ENCODE measurements around the gene CDK14.
"Not testable (repeated sequence)": the region's sequence is repeated elsewhere in the genome, so short reads cannot be mapped to it uniquely, and the experiment has no call there.

CDK14 gene

DNA sequence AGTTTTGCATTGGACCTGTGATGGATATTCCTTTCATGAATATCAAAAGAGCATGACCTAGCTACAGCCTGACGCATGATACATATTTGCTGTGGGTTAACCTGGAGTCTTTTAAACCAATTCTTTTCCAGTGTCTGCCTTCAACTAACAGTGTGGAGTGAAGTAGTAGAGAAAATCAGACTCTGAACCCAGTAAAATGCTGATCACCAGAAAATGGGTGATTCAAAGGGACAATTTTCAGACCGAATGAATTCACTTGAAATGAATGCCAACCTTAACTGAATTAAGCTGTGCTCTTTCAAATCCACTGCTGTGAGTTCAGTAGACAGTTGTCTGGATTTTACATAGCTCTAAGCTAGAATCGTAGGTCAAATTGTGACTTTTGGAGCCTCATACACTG, 123.0 kb downstream of the CDK14 start:
- DNase-seq (ENCODE audit: low read depth in 3 of 3), result no peak

DNA sequence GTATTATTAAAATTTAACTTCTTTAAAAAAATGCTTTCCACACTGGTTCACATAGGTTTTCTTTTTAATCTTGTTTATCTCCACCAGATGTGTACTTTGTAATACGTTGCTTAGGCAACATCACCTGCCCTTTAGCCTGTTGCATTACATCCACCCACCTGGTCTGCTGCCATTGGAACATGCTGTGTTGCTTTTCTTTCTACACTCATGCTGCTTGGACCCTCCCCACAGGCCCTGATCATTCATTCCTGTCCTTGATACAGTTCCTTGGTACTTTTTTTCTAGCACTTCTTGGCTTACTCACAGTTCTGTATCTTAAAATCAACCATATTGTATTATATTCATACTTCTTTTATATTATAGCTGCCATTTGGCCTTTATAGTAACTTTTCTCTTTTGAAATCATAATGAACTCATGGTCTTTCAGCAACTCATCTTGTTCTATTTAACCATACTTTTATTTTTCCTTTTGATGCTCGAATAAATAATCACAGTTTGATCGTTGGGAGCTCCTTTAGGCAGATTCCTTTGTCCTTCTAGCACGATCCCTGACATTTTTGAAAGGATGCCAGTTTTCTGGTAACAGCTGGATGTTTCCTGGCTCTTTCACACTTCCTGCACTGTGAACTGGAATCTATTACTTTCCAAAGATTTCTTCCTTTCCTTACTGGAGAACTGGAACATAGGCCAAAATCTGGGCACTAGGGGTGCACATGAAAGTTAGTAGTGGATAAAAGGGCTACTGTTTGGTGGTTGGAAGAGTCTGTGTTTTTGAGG, 125.1 kb downstream of the CDK14 start:
- no peak for DNase-seq (ENCODE audit: low read depth in 3 of 3)

DNA sequence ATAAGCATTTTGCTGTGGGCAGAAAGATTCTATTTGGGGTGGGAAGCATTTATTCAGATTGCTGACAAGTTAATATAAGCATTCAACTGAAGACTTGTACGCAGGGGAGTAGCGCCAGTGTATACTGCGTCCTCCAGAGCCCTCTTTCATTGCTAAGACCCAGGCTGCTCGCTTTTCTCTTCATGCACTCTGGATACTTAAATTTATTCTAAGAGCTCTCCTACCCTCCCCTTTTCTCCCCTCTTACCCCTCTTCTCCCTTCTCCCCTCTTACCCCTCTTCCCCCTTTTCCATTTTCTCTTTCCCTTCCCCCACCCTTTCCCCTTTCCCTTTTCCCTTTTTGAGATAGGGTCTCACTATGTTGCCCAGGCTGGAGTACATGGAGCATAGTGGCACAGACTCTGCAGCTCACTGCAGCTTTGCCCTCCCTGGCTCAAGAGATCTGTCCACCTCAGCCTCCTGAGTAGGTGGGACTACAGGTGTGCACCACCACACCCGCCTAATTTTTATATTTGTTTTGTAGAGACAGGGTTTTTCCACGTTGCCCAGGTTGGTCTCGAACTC, 125.8 kb downstream of the CDK14 start:
- DNase-seq (ENCODE audit: low read depth in 3 of 3), result no peak

DNA sequence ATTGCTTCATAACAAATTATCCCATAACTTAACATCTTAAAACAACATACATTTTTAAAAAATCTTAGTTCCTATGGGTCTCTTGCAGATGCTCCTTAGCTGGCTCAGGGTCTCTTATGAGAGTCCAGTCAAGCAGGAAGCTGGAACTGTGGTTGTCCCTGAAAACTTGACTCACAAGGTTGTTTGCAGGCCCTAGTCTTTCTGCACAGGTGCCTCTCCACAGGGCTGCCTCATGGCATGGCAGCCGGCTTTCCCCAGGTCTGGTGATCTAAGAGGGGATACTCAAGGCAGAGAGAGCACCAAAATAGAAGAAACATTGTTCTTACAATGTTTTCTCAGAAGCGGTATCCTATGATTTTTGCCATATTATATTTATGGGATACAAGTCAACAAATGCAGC, 127.1 kb downstream of the CDK14 start:
- no peak for DNase-seq (ENCODE audit: low read depth in 3 of 3)

DNA sequence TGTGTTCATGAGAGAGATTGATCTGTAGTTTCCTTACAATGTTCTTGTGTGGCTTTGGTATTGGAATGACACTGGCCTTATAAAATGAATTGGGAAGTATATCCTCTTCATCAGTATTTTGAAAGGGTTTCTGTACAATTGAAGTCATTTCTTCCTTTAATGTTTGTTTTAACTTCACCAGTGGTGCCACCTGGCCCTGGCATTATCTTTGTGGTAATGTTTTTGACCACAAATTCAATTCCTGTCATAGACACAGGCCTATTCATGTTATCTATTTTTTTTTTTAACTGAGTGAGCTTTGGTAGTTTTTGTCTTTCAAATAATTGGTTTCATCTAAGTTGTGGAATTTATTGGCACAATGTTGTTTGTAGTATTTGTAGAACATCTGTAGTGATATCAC, 127.7 kb downstream of the CDK14 start:
- DNase-seq (ENCODE audit: low read depth in 3 of 3), result no peak

DNA sequence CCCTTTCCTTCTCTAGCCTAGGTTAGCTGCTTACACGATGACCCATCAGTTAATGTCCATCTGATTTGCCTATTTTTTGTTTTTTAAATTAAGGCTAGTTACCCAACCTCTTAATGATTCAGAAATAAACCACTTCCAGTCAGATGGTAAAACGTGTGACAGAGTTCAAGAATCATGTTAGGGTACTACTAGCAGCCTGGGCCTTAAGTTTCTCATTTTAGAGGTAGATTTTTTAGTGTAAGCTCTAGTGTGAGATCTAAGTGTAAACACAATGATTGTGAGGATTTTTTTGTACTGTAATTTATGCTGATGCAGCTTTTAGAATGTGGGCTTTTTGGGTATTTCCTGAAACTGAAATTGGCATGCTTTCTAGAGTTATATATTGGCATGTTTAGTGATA, 130.0 kb downstream of the CDK14 start:
- no peak for DNase-seq (ENCODE audit: low read depth in 3 of 3)

DNA sequence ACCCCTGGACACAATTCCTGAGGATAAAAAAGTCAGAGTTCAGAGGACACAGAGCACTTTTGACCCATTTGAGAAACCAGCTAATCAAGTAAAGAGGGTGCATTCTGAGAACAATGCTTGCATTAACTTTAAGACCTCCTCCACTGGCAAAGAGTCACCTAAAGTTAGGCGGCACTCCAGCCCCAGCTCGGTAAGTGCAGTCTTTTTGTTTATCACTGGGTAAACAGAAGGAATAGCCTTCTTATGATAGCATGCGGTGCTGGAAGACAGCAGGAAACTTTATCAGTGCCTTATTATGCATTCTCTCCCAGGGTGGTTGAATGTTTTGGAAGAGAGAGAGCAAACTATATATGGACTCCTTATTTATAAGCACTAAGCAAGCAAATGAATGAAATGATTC, 130.5 kb downstream of the CDK14 start:
- DNase-seq (ENCODE audit: low read depth in 3 of 3), result no peak

DNA sequence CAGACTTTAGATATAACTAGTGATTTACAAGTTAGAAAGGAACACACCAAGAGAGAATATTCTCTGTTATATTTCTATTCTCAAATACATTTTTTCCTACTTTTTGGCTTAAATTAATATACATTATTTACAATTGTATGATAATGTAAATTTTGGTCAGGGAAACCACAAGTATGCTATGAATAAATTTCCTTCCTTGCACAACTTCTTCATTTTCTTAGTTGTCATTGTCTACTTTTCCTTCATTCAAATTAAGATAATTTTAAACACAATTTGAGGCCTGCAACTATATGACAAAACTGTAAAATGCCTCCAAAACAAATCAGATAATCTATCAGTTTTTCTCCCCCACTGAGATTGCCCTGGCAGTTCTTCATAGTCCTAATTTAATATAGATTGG, 131.3 kb downstream of the CDK14 start:
- DNase-seq (ENCODE audit: low read depth in 3 of 3), result no peak

DNA sequence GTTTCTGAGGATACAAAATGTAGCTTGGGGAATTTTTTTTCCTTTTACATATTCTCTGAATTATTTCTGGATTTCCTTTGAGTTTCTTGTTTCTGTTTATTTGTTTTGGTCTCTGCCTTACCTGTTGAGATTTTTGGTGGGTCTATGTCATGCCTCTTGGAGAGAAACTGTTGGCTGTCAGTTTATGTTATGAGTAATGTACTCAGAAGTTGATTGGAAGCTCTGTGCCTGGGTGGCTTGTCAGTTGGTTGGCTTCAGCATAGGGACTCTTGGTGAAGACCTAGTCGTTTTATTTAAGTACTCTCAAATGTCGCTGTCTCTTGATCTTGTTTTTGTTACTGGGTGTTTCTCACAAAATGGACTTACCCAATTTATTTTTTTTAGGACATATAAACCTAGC, 132.4 kb downstream of the CDK14 start:
- DNase-seq (ENCODE audit: low read depth in 3 of 3), result no peak

DNA sequence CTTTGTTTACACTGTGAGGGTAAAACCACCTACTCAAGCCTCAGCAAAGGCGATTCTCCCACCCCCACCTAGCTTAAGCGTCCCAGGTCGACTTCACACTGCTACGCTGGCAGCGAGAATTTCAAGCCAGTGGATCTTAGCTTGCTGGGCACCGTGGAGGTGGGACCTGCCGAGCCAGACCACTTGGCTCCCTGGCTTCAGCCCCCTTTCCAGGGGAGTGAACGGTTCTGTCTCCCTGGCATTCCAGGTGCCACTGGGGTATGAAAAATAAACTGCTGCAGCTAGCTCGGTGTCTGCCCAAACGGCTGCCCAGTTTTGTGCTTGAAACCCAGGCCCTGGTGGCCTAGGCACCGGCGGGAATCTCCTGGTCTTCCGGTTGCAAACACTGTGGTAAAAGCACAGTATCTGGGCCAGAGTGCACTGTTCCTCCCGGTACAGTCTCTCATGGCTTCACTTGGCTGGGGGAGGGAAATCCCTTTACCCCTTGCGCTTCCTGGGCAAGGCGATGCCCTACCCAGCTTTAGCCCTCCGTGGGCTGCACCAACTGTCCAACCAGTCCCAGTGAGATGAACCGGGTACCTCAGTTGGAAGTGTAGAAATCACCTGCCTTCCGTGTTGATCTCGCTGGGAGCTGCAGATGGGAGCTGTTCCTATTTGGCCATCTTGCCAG, 139.6 kb downstream of the CDK14 start:
- not testable (repeated sequence) for DNase-seq (ENCODE audit: low read depth in 3 of 3)

DNA sequence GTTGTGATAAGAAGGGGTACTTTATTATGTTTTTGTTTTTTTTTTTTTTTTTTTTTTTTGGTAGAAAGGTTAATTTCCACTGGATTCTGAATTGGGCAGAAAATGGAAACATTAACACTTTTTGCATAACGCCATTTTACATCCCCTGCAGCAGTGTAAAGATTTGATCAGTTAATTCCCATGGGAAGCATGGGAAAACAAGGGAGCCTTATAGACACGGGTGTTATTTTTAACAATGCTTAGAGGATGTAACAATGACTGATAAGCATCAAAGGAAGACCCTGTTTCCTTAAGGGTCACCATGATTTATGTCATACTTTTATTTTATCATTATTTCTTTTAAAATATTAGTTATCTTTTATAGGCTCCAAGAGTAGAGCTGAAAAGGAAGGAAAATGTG, 140.2 kb downstream of the CDK14 start:
- no peak for DNase-seq (ENCODE audit: low read depth in 3 of 3)

DNA sequence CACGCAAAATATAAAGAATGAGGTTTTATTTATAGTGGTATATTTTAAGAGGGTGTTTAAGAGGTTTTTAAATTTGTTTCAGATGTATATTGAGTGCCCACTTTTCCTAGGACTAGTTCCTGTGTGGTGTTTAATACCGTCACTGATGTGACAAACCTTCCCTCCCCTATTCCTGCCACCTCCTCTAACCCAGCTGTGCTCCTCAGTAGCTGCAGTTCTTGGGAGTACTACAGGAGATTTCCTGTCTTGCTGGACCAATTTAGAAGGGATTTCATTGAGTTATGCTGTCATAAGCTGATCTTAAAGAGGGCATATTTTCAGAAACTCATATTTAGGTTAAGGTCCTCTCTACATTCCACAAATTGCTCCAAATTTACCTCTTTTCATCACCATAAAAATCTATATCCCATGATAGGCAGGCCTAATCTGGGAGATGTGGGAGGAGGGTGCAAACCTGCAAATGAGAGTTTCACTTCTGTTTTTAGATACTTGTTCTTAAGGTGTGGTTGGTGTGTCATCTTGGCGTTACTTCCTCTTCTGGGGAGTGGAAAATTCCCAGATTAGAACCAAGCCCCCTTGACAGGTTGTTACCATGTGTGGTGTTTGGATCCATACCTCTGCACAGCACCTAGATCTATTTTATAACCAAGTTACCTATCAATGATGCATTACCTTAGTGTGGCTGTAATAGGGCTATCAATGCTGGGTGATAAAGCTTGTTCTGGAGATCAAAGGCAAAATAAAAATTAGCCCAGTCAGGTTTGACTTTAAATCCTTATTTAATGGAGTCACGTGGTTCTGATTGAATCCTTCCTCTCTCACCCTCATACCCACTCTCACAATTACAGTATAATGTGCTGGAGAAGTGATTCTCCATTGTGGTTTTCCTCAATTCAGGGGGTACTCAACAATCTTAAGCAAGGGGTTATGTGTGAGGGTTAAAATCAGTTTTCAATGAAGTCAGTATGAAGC, 141.1 kb downstream of the CDK14 start:
- DNase-seq (ENCODE audit: low read depth in 3 of 3), result no peak

DNA sequence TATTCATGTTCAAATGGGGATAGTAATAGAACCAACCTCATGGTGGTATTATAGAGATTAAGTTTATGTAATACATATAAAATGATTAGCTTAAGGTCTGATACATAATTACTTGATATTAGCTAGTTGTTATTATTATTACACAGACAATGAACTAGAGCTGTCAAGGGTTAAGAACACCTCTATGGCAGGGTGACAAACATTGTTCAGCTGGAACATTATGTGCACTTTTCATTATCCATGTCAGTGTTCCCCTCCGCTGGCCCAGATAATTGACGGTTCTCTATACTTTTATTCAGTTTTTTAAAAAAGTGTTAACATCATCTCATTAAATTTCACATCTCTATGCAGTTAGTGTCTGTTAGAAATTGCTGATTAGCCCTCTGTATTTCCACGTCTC, 142.1 kb downstream of the CDK14 start:
- no peak for DNase-seq (ENCODE audit: low read depth in 3 of 3)

DNA sequence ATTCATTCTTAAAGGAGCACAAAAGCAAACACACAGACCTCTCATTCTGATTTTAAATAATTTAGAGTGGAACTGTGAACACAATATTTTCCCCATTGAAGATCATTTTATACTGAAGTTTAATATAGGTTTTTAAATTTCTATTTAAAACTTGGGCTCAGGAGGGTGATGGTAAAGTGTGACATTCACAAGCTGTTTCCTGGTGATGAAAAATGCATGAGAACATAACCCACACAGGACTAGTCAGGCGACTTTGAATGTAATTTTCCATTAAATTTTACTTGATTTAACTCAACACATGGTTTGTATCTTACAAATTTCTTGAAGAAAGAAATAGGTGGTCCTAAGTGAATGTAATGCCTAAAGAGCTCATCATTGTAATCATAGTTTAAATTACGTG, 143.6 kb downstream of the CDK14 start:
- DNase-seq (ENCODE audit: low read depth in 3 of 3), result no peak

DNA sequence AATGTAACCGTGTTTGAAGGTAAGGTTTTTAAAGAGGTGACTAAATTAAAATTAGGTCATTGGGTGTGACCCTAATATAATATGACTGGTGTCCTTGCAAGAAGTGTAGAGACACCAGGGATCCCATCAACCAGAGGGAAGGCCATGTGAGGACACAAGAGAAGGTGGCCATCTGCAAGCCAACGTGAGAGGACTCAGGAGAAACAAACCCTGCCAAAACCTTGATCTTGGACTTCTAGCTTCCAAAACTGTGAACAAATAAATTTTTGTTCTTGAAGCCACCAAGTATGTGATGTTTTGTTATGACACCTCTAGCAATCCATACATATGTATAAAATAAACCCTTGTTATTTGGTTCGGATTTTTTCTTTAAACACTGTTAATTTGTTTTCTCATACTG, 144.3 kb downstream of the CDK14 start:
- DNase-seq (ENCODE audit: low read depth in 3 of 3), result no peak

DNA sequence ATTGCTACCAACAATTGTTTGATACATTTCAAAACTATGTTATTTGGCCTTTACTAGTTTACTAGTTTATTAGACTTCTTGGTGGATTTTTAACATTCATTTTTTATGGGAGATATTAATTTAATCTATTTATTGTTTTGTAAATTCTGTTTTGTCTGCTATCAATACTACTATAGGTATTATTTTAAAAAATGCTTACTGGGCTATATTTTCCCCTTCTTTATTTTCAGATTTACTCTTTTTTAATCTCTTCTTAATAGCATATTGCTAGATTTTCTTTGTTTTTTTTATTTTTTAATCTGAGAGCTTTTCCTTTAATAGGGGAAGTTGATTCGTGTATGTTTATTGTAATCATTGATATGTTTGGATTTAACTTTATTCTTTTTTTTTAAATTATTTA, 147.5 kb downstream of the CDK14 start:
- no peak for DNase-seq (ENCODE audit: low read depth in 3 of 3)

DNA sequence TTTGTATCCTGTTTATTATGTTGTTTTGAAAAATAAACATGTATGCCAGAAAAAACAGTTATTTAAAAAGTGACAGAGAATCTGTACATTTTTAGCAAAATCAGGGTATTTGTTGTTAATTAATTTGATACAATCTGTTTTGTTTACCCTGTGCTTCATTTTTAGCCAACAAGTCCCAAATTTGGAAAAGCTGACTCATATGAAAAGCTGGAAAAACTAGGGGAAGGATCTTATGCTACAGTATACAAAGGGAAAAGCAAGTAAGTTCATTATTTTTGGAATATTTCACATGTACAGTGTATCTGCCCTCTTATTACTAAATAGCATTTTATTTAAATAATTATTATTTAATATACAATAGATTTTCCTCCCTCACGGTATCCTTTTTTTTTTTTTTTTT, 151.4 kb downstream of the CDK14 start:
- DNase-seq (ENCODE audit: low read depth in 3 of 3), result no peak

DNA sequence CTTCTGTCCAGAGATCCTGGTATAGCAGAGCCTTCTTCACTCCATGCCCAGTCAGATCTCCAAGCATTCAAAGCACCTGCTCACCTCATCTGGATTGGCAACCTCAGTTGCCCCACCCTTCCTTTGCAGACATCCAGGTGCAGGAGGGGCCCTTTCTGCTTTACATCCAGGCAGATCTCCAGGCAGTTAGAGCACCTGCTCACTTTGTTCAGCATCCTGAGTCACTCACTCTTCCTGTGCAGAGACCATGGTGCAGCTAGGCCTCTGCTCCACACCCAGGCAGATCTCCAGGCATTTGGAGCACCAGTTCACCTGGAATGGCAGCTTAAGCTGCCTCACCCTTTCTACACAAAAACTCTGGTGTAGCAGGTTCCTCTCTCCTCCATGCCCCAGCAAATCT, 153.1 kb downstream of the CDK14 start:
- DNase-seq (ENCODE audit: low read depth in 3 of 3), result no peak

DNA sequence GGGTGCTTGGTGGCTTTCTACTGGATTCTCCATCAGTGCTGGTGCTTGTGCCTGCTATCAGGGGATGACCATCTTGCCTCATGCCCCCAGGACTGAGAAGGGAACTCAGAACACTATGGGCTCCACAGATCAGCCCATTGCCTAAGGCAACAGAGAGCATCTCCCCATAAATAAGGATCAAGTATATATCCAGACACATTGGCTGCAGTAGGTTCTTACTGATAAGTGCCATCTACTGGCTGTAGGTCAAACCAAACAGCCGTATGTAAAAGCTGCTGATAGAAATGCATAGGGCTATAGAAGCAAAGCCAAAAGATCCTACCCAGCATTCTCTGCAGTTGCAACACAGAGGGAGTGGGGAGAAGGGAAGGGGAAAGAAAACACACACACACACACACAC, 153.7 kb downstream of the CDK14 start:
- no peak for DNase-seq (ENCODE audit: low read depth in 3 of 3)

DNA sequence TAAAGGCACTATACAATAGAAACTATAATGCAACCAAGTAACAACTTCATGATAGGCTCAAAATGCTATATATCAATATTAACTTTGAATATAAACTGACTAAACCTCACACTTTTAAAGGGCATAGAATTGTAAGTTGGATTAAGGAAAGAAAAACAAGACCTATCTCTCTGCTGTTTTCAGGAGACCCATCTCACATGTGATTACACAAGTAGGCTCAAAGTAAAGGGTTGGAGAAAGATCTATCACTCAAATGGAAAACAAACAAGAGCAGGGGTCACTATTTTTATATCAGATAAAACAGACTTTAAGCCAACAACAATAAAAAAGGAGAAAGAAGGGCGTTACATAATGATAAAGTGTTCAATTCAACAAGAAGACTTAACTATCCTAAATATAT, 155.5 kb downstream of the CDK14 start:
- DNase-seq (ENCODE audit: low read depth in 3 of 3), result no peak

DNA sequence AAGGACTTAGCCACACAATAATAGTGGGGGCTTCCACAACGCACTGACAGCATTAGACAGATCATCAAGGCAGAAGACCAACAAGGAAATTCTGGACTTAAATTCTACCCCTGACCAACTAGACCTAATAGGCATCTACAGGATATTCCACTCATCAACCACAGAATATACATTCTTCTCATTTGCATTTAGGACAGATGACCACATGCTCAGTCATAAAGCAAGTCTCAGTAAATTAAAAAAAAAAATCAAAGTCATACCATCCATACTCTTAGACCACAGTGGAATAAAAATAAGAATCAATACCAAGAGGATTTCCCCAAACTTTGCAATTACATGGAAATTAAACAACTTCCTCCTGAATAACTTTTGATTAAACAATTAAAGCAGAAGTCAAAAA, 155.9 kb downstream of the CDK14 start:
- no peak for DNase-seq (ENCODE audit: low read depth in 3 of 3)

DNA sequence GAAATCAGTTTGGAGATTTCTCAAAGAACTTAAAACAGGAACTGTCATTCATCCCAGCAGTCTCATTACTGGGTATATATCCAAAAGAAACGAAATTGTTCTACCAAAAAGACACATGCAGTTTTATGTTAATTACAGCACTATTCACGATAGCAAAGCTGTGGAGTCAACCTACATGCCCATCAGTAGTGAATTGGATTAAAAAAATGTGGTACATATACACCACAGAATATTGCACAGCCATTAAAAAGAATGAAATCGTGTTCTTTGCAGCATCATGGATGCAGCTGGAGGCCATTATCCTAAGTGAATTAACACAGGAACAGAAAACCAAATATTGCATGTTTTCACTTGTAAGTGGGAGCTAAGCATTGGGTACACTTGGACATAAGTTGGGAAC, 158.9 kb downstream of the CDK14 start:
- no peak for DNase-seq (ENCODE audit: low read depth in 3 of 3)

All from stimulated activated CD4-positive, alpha-beta T cell treated with anti-CD3 and anti-CD28 coated beads, TNF-alpha, amount 100 ng/mL, for 4 hours (primary cell).